Caco-2 (cell line): Measurements from ENCODE around the gene HGD. TPM values are rescaled to one million over a fixed set of nuclear protein-coding genes. Genes with fewer than 3 reads are reported as not detected.
"Not testable (repeated sequence)": the region's sequence is repeated elsewhere in the genome, so short reads cannot be mapped to it uniquely, and the experiment has no call there.

Experiments used
- BruUV-seq: library from RNA; stranded (reverse); fragments of 400-500 nt; replicated peaks from 2 replicates; lab custom pipeline; 2021; lab: Mats Ljungman, UMichigan
- CTCF ChIA-PET: fragments of 300-600 bp; sonication (Branson Sonifier 250); formaldehyde crosslinking; loops from one replicate; lab custom pipeline; 2022; ENCODE audit warnings: antibody characterized with exemption; lab: Charles Lee
- POLR2A ChIA-PET: fragments of 300-600 bp; sonication (Branson Sonifier 250); formaldehyde crosslinking; loops from one replicate; lab custom pipeline; 2022; ENCODE audit warnings: antibody characterized with exemption; lab: Charles Lee
- DNase-seq, 2 experiments: peaks; one replicate each; pipeline versions ENCODE4 v3.0.0 to v3.0.0-alpha.2; 2020 to 2022
- H3K27me3 ChIP-seq: replicated peaks from 2 replicates; pipeline ENCODE4 v1.6.0; 2011; ENCODE audit warnings: low read length; ENCODE audit not compliant: control insufficient read depth, insufficient read depth
- H3K36me3 ChIP-seq: 2 replicates; pipeline ENCODE4 v1.5.1; 2011; ENCODE audit warnings: low read length; ENCODE audit not compliant: control insufficient read depth, insufficient read depth
- H3K4me1 ChIP-seq: fragments of 250-450 bp; sonication (Bioruptor Pico); 2 replicates; pipeline ENCODE4 v1.5.1; 2020; ENCODE audit warnings: mild to moderate bottlenecking
- H3K4me3 ChIP-seq: 2 replicates; pipeline ENCODE4 v1.5.1; 2011; ENCODE audit warnings: low read depth, mild to moderate bottlenecking, control low read depth, low read length
- H3K9me3 ChIP-seq: fragments of 250-450 bp; sonication (Bioruptor Pico); 2 replicates; pipeline ENCODE4 v1.5.1; 2020; ENCODE audit warnings: mild to moderate bottlenecking, moderate library complexity
- H3K27ac Mint-ChIP-seq: one replicate; pipeline ENCODE4 v1.8.0; 2022; ENCODE audit warnings: mixed read lengths; ENCODE audit not compliant: unreplicated experiment
- H3K27me3 Mint-ChIP-seq: one replicate; pipeline ENCODE4 v1.8.0; 2022; ENCODE audit warnings: mixed read lengths; ENCODE audit not compliant: insufficient read depth, unreplicated experiment
- H3K36me3 Mint-ChIP-seq: one replicate; pipeline ENCODE4 v1.8.0; 2022; ENCODE audit warnings: mild to moderate bottlenecking, mixed read lengths; ENCODE audit not compliant: insufficient read depth, unreplicated experiment
- H3K4me1 Mint-ChIP-seq: one replicate; pipeline ENCODE4 v1.8.0; 2022; ENCODE audit warnings: low read depth, mixed read lengths; ENCODE audit not compliant: unreplicated experiment
- H3K4me3 Mint-ChIP-seq: one replicate; pipeline ENCODE4 v1.8.0; 2022; ENCODE audit warnings: mild to moderate bottlenecking, moderate library complexity, mixed read lengths; ENCODE audit not compliant: unreplicated experiment
- H3K9me3 Mint-ChIP-seq: one replicate; pipeline ENCODE4 v1.8.0; 2022; ENCODE audit warnings: mixed read lengths; ENCODE audit not compliant: unreplicated experiment
- intact Hi-C: fragments of 100-400 bp; cut with micrococcal nuclease; formaldehyde crosslinking; loops from one replicate; pipeline ENCODE4 v1.10.0; 2022; ENCODE audit not compliant: unreplicated experiment
- total RNA-seq: library from RNA; stranded (reverse); gene quantifications from 2 replicates; pipeline ENCODE4 v1.2.3, GENCODE V29; 2022
- TF ChIP-seq, protein P1 (sequence below), 2 experiments: fragments of 200-600 bp in 1 of 2; IDR thresholded peaks; 1 replicate in 1 of 2; 2 replicates in 1 of 2; pipeline versions ENCODE4 v1.5.1 to v1.8.0; 2011 to 2022; ENCODE audit warnings: antibody characterized with exemption in 1 of 2, control low read depth in 1 of 2, inconsistent platforms in 1 of 2, low read depth in 1 of 2, low read length in 1 of 2, mild to moderate bottlenecking in 1 of 2, moderate library complexity in 1 of 2; ENCODE audit not compliant: insufficient read depth in 1 of 2, severe bottlenecking in 1 of 2, unreplicated experiment in 1 of 2

Gene HGD
- total RNA-seq, 1 experiment from 2014 or later, result 102 TPM

DNA sequence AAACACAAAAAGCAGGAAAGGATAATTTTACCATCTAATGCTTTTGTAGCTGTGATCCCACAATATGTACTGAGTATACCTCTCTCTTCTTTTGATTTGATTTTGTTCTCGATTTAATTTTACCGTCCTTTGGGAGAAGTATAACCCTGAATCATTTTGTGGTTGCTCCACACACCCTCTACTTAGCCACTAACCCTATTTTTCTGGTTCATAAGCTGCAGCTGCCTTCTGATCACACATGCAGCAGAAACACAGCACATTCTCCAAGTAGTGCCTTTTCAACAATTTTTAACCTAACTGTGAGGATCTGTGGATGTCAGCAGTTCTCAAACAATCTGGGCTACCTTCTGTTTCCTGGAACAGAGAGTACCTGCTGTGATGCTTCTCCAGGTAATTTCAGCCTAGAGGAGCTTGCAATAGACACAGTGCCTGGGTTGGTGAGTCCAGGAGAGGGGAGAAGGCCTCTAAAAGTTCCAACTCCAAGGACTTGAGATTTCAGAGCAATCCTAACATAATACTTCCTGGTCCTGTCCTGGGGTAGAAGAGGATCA is 40.3 kb downstream of the HGD start:
- ChIA-PET POLR2A (no interaction called here), CTCF (no interaction called here)
- Histone ChIP-seq H3K4me3 (no peak overlapping the region), H3K27me3 (no peaks in the 10 kb centered on the region), H3K36me3 (peaks cover 2% of the 10 kb centered on the region), H3K9me3 (no peaks in the 10 kb centered on the region), H3K4me1 (no peaks in the 10 kb centered on the region)
- H3K9me3 Mint-ChIP-seq, result no peaks in the 10 kb centered on the region
- TF ChIP-seq, protein P1, sequence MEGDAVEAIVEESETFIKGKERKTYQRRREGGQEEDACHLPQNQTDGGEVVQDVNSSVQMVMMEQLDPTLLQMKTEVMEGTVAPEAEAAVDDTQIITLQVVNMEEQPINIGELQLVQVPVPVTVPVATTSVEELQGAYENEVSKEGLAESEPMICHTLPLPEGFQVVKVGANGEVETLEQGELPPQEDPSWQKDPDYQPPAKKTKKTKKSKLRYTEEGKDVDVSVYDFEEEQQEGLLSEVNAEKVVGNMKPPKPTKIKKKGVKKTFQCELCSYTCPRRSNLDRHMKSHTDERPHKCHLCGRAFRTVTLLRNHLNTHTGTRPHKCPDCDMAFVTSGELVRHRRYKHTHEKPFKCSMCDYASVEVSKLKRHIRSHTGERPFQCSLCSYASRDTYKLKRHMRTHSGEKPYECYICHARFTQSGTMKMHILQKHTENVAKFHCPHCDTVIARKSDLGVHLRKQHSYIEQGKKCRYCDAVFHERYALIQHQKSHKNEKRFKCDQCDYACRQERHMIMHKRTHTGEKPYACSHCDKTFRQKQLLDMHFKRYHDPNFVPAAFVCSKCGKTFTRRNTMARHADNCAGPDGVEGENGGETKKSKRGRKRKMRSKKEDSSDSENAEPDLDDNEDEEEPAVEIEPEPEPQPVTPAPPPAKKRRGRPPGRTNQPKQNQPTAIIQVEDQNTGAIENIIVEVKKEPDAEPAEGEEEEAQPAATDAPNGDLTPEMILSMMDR (IDR thresholded peaks at IDR 0.05; ENCODE audit: insufficient read depth in 1 of 2, low read depth in 1 of 2, low read length in 1 of 2, severe bottlenecking in 1 of 2, unreplicated experiment in 1 of 2), result no peak
- no peaks in the 10 kb centered on the region for H3K27me3 Mint-ChIP-seq
- no peak overlapping the region for H3K4me3 Mint-ChIP-seq
- H3K27ac Mint-ChIP-seq, result no peak overlapping the region
- no peak for DNase-seq
- intact Hi-C loops, result no loop called here
- peaks cover 22% of the 10 kb centered on the region for H3K36me3 Mint-ChIP-seq
- BruUV-seq, result no TSS peak
- H3K4me1 Mint-ChIP-seq, result no peaks in the 10 kb centered on the region

DNA sequence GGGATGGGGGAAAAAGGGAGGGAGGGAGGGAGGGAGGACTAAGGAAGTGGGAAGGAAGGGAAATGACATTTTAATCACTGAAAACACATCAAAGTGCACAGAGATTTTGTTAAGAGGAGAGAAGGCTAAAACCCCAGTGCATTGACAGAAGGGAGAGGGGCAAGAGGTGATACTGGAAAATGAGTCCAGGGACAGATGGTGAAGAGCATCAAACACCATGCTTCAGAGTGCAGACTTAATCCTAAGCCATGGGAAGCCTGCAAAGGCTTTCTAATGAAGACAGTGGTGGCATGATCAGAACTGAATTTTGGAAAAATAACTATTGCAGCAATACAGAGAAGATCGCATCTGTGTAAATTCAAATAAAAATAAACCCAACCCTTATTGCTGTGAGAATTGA is 41.8 kb downstream of the HGD start:
- no peaks in the 10 kb centered on the region for H3K9me3 ChIP-seq
- H3K4me1 Mint-ChIP-seq, result no peaks in the 10 kb centered on the region
- ChIA-PET CTCF (no interaction called here), POLR2A (no interaction called here)
- no peak overlapping the region for H3K27ac Mint-ChIP-seq
- TF ChIP-seq, protein P1 (IDR thresholded peaks at IDR 0.05; ENCODE audit: insufficient read depth in 1 of 2, low read depth in 1 of 2, low read length in 1 of 2, severe bottlenecking in 1 of 2, unreplicated experiment in 1 of 2), result no peak
- no peaks in the 10 kb centered on the region for H3K9me3 Mint-ChIP-seq
- H3K36me3 ChIP-seq, result no peaks in the 10 kb centered on the region; the same call in 1 of the 2 replicates
- no peaks in the 10 kb centered on the region for H3K27me3 ChIP-seq
- H3K4me3 Mint-ChIP-seq, result no peak overlapping the region
- no peak overlapping the region for H3K4me3 ChIP-seq
- H3K27me3 Mint-ChIP-seq, result no peaks in the 10 kb centered on the region
- peaks cover 22% of the 10 kb centered on the region for H3K36me3 Mint-ChIP-seq
- no peaks in the 10 kb centered on the region for H3K4me1 ChIP-seq
- DNase-seq, result no peak
- intact Hi-C loops, result no loop called here
- no TSS peak for BruUV-seq

DNA sequence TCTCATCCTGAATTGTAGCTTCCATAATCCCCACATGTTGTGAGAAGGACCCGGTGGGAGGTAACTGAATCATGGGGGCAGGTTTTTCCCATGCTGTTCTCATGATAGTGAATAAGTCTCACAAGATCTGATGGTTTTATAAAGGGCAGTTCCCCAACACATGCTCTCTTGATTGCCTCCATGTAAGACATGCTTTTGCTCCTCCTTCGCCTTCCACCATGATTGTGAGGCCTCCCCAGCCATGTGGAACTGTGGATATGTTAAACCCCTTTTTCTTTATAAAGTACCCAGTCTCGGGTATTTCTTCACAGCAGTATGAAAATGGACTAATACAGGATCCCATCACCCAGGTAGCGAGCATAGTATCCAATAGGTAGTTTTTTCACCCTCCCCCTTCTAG is 43.2 kb downstream of the HGD start:
- H3K9me3 ChIP-seq, DNase-seq, intact Hi-C loops, POLR2A ChIA-PET, H3K27me3 ChIP-seq, H3K27ac Mint-ChIP-seq, H3K4me3 ChIP-seq, BruUV-seq, CTCF ChIA-PET, H3K4me3 Mint-ChIP-seq, H3K4me1 Mint-ChIP-seq, H3K27me3 Mint-ChIP-seq, H3K4me1 ChIP-seq, H3K36me3 ChIP-seq, H3K9me3 Mint-ChIP-seq: not testable (repeated sequence)
- H3K36me3 Mint-ChIP-seq, result peaks cover 14% of the 10 kb centered on the region
